Vagina (tissue), 2 donors: Measurements from ENCODE around the gene OR1J1. TPM values are rescaled to one million over a fixed set of nuclear protein-coding genes. Genes with fewer than 3 reads are reported as not detected.

Experiments used
- DNase-seq, 2 donors: peaks; one replicate each; pipeline ENCODE4 v3.0.0-alpha.2; 2017; ENCODE audit errors: extremely low spot score in 2 of 2
- H3K27ac ChIP-seq: fragments of 200-600 bp; sonication (generic); one replicate; pipeline ENCODE4 v1.5.1; 2019
- H3K27me3 ChIP-seq: fragments of 200-600 bp; sonication (generic); one replicate; pipeline ENCODE4 v1.5.1; 2019
- H3K36me3 ChIP-seq, 2 donors: fragments of 200-600 bp; sonication (generic); one replicate each; pipeline ENCODE4 v1.5.1; 2017 to 2019
- H3K4me1 ChIP-seq: fragments of 200-600 bp; sonication (generic); one replicate; pipeline ENCODE4 v1.5.1; 2019
- H3K4me3 ChIP-seq, 2 donors: fragments of 200-600 bp; sonication (generic); 1 replicate in 1 of 2; 2 replicates in 1 of 2; pipeline ENCODE4 v1.5.1; 2016 to 2019
- H3K9me3 ChIP-seq: fragments of 200-600 bp; sonication (generic); one replicate; pipeline ENCODE4 v1.5.1; 2019
- POLR2A ChIP-seq, 2 donors: fragments of 450-650 bp; IDR thresholded peaks; one replicate each; pipeline ENCODE4 v1.6.1; 2017; ENCODE audit warnings: antibody characterized with exemption in 2 of 2, mild to moderate bottlenecking in 2 of 2, moderate library complexity in 2 of 2
- POLR2AphosphoS5 ChIP-seq, 2 donors: sonication (generic); formaldehyde crosslinking; IDR thresholded peaks; one replicate each; pipeline ENCODE4 v1.9.0; 2017; ENCODE audit warnings: antibody characterized with exemption in 2 of 2, mild to moderate bottlenecking in 2 of 2, low read depth in 1 of 2; ENCODE audit not compliant: insufficient read depth in 1 of 2
- intact Hi-C: fragments of 100-400 bp; cut with DNase I; formaldehyde crosslinking; loops from one replicate; pipeline ENCODE4 v1.15.1; 2023
- total RNA-seq: library from RNA; depleted of rRNA; stranded (reverse); fragments of >200 nt; gene quantifications from one replicate; pipeline ENCODE4 v1.2.3, GENCODE V29; 2016
- TF ChIP-seq, protein P1 (sequence below), 3 experiments: fragments of 450-650 bp in 2 of 3; fragments of 200-600 bp in 1 of 3; sonication (generic) in 1 of 3; IDR thresholded peaks; one replicate each; pipeline ENCODE4 v1.5.1; 2017 to 2019; ENCODE audit warnings: antibody characterized with exemption in 3 of 3, mild to moderate bottlenecking in 2 of 3, moderate library complexity in 2 of 3

OR1J1 gene
- total RNA-seq, 1 donor from 2014 or later, result not detected

DNA sequence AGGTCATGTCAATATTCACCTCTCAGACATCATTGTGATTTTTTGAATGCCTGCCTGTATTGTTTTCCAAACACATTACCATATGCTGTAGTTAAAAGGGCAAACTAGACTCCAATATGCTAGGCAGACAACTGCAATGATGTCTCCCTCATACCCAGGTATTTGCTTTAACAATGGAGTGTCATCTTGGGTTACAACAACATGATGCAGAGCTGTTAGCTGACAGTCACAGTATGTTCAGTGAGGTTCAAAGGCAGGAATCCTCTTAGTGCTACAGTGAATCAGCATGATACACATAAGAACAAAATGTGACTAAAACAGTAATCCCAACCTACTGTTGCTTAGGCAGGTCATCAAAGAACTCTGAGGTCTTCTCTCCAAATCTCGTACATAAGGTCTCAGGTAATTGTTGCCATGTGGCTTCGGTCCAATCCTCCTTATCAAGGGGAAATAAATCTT is 24.0 kb downstream of the OR1J1 start:
- intact Hi-C loops, result no loop called here
- H3K9me3 ChIP-seq, result no peaks in the 10 kb centered on the region
- DNase-seq, result no peak
- no peak for TF ChIP-seq POLR2AphosphoS5 (IDR thresholded peaks at IDR 0.05; ENCODE audit: insufficient read depth in 1 of 2, low read depth in 1 of 2)
- TF ChIP-seq, protein P1, sequence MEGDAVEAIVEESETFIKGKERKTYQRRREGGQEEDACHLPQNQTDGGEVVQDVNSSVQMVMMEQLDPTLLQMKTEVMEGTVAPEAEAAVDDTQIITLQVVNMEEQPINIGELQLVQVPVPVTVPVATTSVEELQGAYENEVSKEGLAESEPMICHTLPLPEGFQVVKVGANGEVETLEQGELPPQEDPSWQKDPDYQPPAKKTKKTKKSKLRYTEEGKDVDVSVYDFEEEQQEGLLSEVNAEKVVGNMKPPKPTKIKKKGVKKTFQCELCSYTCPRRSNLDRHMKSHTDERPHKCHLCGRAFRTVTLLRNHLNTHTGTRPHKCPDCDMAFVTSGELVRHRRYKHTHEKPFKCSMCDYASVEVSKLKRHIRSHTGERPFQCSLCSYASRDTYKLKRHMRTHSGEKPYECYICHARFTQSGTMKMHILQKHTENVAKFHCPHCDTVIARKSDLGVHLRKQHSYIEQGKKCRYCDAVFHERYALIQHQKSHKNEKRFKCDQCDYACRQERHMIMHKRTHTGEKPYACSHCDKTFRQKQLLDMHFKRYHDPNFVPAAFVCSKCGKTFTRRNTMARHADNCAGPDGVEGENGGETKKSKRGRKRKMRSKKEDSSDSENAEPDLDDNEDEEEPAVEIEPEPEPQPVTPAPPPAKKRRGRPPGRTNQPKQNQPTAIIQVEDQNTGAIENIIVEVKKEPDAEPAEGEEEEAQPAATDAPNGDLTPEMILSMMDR (IDR thresholded peaks at IDR 0.05), result no peak
- no peaks in the 10 kb centered on the region for H3K36me3 ChIP-seq
- no peak overlapping the region for H3K4me3 ChIP-seq
- no peaks in the 10 kb centered on the region for H3K27me3 ChIP-seq
- no peak overlapping the region for H3K27ac ChIP-seq
- no peaks in the 10 kb centered on the region for H3K4me1 ChIP-seq

DNA sequence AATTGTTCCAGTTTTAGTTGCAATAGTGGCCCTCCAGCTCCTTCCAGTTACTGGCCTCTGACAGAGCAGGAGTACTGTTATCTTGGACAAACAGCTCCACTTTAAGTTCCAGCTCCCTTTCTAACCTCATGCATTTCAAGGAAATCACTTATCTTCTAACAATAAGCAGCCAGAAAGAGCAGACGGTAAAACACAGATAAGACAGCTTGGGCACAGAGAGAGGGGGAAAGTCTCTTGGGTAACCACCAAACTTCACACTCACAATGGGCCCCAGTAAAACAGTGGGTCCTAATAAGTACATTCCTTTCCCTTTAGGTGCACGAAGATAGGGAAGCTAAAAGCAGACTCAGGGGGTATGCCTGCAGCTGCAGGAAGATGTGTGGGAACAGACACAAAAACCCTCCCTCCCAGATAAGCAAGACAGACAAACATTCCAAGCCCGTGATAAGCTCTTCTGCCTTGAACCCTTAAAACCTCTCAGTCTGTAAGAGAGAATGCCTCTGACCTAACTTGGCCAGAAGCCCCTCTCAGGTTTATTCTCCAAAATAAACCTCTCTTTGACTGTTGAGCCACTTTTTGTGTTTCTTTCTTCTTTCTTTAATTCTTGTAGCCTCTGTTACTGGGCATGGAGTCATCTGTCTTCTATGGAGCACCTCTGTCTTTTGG is 30.8 kb downstream of the OR1J1 start:
- Histone ChIP-seq H3K4me3 (no peak overlapping the region), H3K4me1 (peaks cover 20% of the 10 kb centered on the region), H3K36me3 (no peaks in the 10 kb centered on the region), H3K27ac (no peak overlapping the region), H3K9me3 (no peaks in the 10 kb centered on the region), H3K27me3 (no peaks in the 10 kb centered on the region)
- TF ChIP-seq, protein P1 (IDR thresholded peaks at IDR 0.05), result no peak
- TF ChIP-seq POLR2AphosphoS5 (IDR thresholded peaks at IDR 0.05; ENCODE audit: insufficient read depth in 1 of 2, low read depth in 1 of 2) (no peak), POLR2A (IDR thresholded peaks at IDR 0.05) (no peak)
- DNase-seq, result no peak
- intact Hi-C loops, result no loop called here

DNA sequence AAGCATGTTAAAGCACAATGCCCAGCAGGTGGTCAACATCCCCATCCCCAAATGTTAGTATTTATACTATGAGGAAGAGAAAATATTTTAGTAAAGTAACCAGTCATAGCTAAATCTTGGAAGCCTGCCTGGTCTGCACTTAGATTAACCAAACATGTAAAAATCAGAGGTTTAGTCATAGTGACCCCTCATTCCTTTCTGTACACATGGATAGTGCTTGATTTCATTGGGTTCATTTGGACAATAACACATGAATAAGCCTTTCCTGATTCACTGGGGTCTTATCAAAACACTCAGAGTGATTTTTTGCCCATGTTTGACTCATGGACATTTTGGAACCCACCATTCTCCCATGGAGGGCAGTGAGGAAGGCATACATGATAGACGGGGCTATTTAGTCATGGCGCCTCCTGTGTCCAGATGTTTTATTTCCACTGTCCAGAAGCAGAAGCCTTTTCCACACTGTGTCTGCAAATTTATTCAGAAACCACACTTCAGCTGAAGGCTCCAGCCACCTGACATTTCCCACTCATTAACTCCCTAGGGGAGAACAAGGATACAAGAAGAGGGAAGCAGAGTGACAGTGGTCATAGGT is 32.5 kb downstream of the OR1J1 start:
- Histone ChIP-seq H3K4me3 (no peak overlapping the region), H3K36me3 (no peaks in the 10 kb centered on the region), H3K27me3 (no peaks in the 10 kb centered on the region), H3K4me1 (peaks cover 20% of the 10 kb centered on the region), H3K27ac (no peak overlapping the region), H3K9me3 (no peaks in the 10 kb centered on the region)
- no peak for DNase-seq
- TF ChIP-seq POLR2AphosphoS5 (IDR thresholded peaks at IDR 0.05; ENCODE audit: insufficient read depth in 1 of 2, low read depth in 1 of 2), result no peak
- TF ChIP-seq, protein P1 (IDR thresholded peaks at IDR 0.05), result no peak
- TF ChIP-seq POLR2A (IDR thresholded peaks at IDR 0.05), result no peak
- intact Hi-C loops, result no loop called here

DNA sequence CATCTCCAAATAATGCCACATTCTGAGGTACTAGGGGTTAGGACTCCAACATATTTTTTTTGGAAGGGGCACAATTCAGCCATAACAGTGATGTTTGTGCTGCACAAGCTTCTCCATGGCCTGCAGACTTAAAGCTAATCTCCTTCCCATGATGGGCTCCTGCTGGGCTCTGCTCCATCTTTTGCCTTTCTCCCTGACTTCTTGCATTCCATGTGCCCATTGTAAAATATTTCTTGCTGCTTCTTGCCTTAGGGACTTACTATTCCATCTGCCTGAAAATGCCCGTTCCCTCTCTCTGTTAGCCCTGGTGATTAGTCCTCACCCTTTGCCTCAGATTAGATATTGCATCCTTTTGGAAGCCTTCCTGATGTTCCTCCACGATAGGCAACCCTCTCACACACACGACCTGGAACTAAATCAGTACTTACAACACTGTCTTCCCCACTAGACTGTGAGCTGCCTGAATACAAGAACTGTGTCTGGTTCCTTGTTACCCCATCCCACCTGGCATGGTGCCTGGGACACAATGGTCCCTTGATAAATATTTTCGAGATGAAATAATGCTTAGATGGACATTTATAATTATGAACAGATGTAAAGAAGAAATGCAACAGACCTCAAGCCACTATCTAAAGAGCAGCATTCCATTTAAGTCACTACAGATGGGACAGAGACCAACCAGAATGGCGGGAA is 33.5 kb downstream of the OR1J1 start:
- TF ChIP-seq, protein P1 (IDR thresholded peaks at IDR 0.05), result no peak
- peaks cover 20% of the 10 kb centered on the region for H3K4me1 ChIP-seq
- no peaks in the 10 kb centered on the region for H3K27me3 ChIP-seq
- H3K36me3 ChIP-seq, result no peaks in the 10 kb centered on the region
- DNase-seq, result no peak
- intact Hi-C loops, result no loop called here
- no peak overlapping the region for H3K4me3 ChIP-seq
- no peak overlapping the region for H3K27ac ChIP-seq
- no peaks in the 10 kb centered on the region for H3K9me3 ChIP-seq

DNA sequence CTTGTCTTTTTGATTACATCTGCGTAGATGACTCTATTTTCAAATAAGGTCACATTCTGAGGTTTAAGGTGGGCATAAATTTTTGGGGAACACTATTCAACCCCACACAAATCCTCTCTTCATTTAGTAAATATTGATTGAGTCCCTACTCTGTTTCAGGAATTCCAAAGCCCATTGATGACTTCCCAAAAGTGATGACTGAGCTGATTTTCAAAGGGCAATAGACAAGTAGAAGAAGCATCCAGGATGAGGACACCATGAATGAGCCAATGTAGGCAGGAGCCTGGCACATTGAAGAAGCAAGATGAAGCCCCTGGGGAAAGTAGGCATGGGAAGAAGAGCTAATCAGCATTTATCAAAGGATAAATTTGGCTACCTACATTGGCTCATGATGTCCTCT is 35.2 kb downstream of the OR1J1 start:
- Histone ChIP-seq H3K27ac (no peak overlapping the region), H3K4me1 (peaks cover 20% of the 10 kb centered on the region), H3K4me3 (no peak overlapping the region), H3K27me3 (no peaks in the 10 kb centered on the region), H3K36me3 (no peaks in the 10 kb centered on the region), H3K9me3 (no peaks in the 10 kb centered on the region)
- DNase-seq, result no peak
- intact Hi-C loops, result no loop called here
- TF ChIP-seq, protein P1 (IDR thresholded peaks at IDR 0.05), result no peak
- TF ChIP-seq POLR2AphosphoS5 (IDR thresholded peaks at IDR 0.05; ENCODE audit: insufficient read depth in 1 of 2, low read depth in 1 of 2), result no peak
- TF ChIP-seq POLR2A (IDR thresholded peaks at IDR 0.05), result no peak
